HepG2 (cell line): ENCODE results near the gene CSNK1G1. TPM values are rescaled to one million over a fixed set of nuclear protein-coding genes. Genes with fewer than 3 reads are reported as not detected.

ENCODE experiments used
- CBFB ChIP-seq: sonication (generic); formaldehyde crosslinking; IDR thresholded peaks from 2 replicates; pipeline ENCODE4 v1.4.0; 2020; ENCODE audit warnings: missing genetic modification reagents
- DRAP1 ChIP-seq: IDR thresholded peaks from 2 replicates; pipeline ENCODE4 v1.6.1; 2016; ENCODE audit warnings: missing genetic modification reagents, missing compliant biosample characterization
- HMG20A ChIP-seq: IDR thresholded peaks from 2 replicates; pipeline ENCODE4 v1.6.1; 2016; ENCODE audit warnings: borderline replicate concordance
- HMGXB4 ChIP-seq, 2 experiments: sonication (generic) in 1 of 2; formaldehyde crosslinking in 1 of 2; IDR thresholded peaks; 2 replicates each; pipeline versions ENCODE4 v1.4.0 to v1.6.1; 2018 to 2020; ENCODE audit warnings: missing genetic modification reagents in 2 of 2, borderline replicate concordance in 1 of 2, low read depth in 1 of 2, mild to moderate bottlenecking in 1 of 2, missing biosample characterization in 1 of 2
- HNRNPLL ChIP-seq: fragments of 200-400 bp; formaldehyde crosslinking; IDR thresholded peaks from 2 replicates; pipeline ENCODE4 v1.6.1; 2017; ENCODE audit warnings: mild to moderate bottlenecking, low read depth, low read length; ENCODE audit not compliant: poor library complexity, severe bottlenecking
- KDM6A ChIP-seq: IDR thresholded peaks from 2 replicates; pipeline ENCODE4 v1.6.1; 2016; ENCODE audit warnings: low read depth
- MXI1 ChIP-seq: IDR thresholded peaks from 3 replicates; pipeline ENCODE4 v1.6.1; 2012; ENCODE audit warnings: low read depth, low read length, inconsistent platforms, borderline replicate concordance
- NR2F6 ChIP-seq, 2 experiments: IDR thresholded peaks; 2 replicates each; pipeline ENCODE4 v1.6.1; 2016; ENCODE audit warnings: antibody characterized with exemption in 1 of 2, mild to moderate bottlenecking in 1 of 2
- PTBP1 ChIP-seq: fragments of 200-400 bp; formaldehyde crosslinking; IDR thresholded peaks from 2 replicates; pipeline ENCODE4 v1.6.1; 2018; ENCODE audit warnings: low read length, low read depth; ENCODE audit not compliant: poor library complexity, severe bottlenecking
- RFX5 ChIP-seq: IDR thresholded peaks from 2 replicates; pipeline ENCODE4 v1.6.1; 2011; ENCODE audit warnings: low read depth, low read length, improper control_type of control experiment
- SIN3A ChIP-seq: IDR thresholded peaks from 2 replicates; pipeline ENCODE4 v1.6.1; 2011; ENCODE audit warnings: low read depth, mild to moderate bottlenecking, control low read depth, low read length, borderline replicate concordance
- SP4 ChIP-seq: sonication (generic); formaldehyde crosslinking; IDR thresholded peaks from 2 replicates; pipeline ENCODE4 v1.8.1; 2023; ENCODE audit warnings: mild to moderate bottlenecking, missing genetic modification reagents
- SRF ChIP-seq: IDR thresholded peaks from 2 replicates; pipeline ENCODE4 v1.6.1; 2011; ENCODE audit warnings: mild to moderate bottlenecking, low read depth, low read length, moderate library complexity
- SRY ChIP-seq: sonication (generic); formaldehyde crosslinking; IDR thresholded peaks from 2 replicates; pipeline ENCODE4 v1.8.0; 2022; ENCODE audit warnings: mild to moderate bottlenecking, missing genetic modification reagents
- ZBTB33 ChIP-seq: sonication (generic); formaldehyde crosslinking; IDR thresholded peaks from 2 replicates; pipeline ENCODE4 v1.4.0; 2020; ENCODE audit warnings: missing genetic modification reagents
- ZNF121 ChIP-seq: sonication (generic); formaldehyde crosslinking; IDR thresholded peaks from 2 replicates; pipeline ENCODE4 v1.5.0; 2020; ENCODE audit warnings: mild to moderate bottlenecking, missing genetic modification reagents
- ZNF138 ChIP-seq: sonication (generic); formaldehyde crosslinking; IDR thresholded peaks from 2 replicates; pipeline ENCODE4 v1.5.0; 2020; ENCODE audit warnings: mild to moderate bottlenecking, low read depth, missing genetic modification reagents
- ZNF264 ChIP-seq: sonication (generic); formaldehyde crosslinking; IDR thresholded peaks from 2 replicates; pipeline ENCODE4 v1.4.0; 2020; ENCODE audit warnings: missing genetic modification reagents
- ZNF33A ChIP-seq: sonication (generic); formaldehyde crosslinking; IDR thresholded peaks from 2 replicates; pipeline ENCODE4 v1.5.1; 2020; ENCODE audit warnings: missing genetic modification reagents, mild to moderate bottlenecking, moderate library complexity, borderline replicate concordance
- ZNF552 ChIP-seq: sonication (generic); formaldehyde crosslinking; IDR thresholded peaks from 2 replicates; pipeline ENCODE4 v1.9.0; 2022; ENCODE audit warnings: missing genetic modification reagents, mild to moderate bottlenecking, borderline replicate concordance
- ZNF674 ChIP-seq: sonication (generic); formaldehyde crosslinking; IDR thresholded peaks from 2 replicates; pipeline ENCODE4 v1.5.0; 2020; ENCODE audit warnings: low read depth, mild to moderate bottlenecking, missing genetic modification reagents
- ZNF772 ChIP-seq: sonication (generic); formaldehyde crosslinking; IDR thresholded peaks from 2 replicates; pipeline ENCODE4 v1.5.0; 2020; ENCODE audit warnings: mild to moderate bottlenecking, missing genetic modification reagents
- ZNF816 ChIP-seq: sonication (generic); formaldehyde crosslinking; IDR thresholded peaks from 2 replicates; pipeline ENCODE4 v1.8.0; 2022; ENCODE audit warnings: missing genetic modification reagents, mild to moderate bottlenecking, borderline replicate concordance
- ZUFSP ChIP-seq: sonication (generic); formaldehyde crosslinking; IDR thresholded peaks from 2 replicates; pipeline ENCODE4 v1.9.0; 2021; ENCODE audit warnings: missing genetic modification reagents, mild to moderate bottlenecking, borderline replicate concordance
- polyA plus RNA-seq, 8 experiments: library from polyadenylated mRNA; depleted of rRNA in 3 of 8; stranded (reverse) in 7 of 8; unstranded in 1 of 8; fragments of >200 nt; fragmentation: Illumina TruSeq in 4 of 8; extraction: Trizol in 4 of 8; gene quantifications; 2 replicates each; pipeline versions ENCODE4 v1.2.1 to v1.2.3, GENCODE V29; 2011 to 2016; ENCODE audit warnings: low read depth in 4 of 8, missing spikeins in 1 of 8, mixed read lengths in 1 of 8; ENCODE audit not compliant: insufficient read depth in 1 of 8
- total RNA-seq, 5 experiments: library from RNA; depleted of rRNA; stranded (reverse); fragments of >200 nt; fragmentation: Illumina TruSeq; extraction: Trizol; gene quantifications; 2 replicates each; pipeline ENCODE4 v1.2.3, GENCODE V29; 2016; ENCODE audit warnings: low read depth in 1 of 5

CSNK1G1 gene
- total and polyA plus RNA-seq, 2 of the 13 experiments (the other 11 are each of a cell fraction or from before 2014, with no cell fraction given), result 8.5 to 12.6 TPM

GRCh38 chr15:64153480-64154367, 202.2 kb downstream of the CSNK1G1 start (continued):
- peak; percentile 73; the same call in 1 of the 2 replicates for TF ChIP-seq ZNF772 (CRISPR knock-in tag)
- no peak for TF ChIP-seq ZNF138 (CRISPR knock-in tag)
- TF ChIP-seq ZNF264 (CRISPR knock-in tag), result no peak
- no peak for TF ChIP-seq ZNF33A
- no peak for TF ChIP-seq ZNF674 (CRISPR knock-in tag)
- peak; percentile 27 for TF ChIP-seq HNRNPLL
- TF ChIP-seq SP4 (CRISPR knock-in tag), result peak; percentile 62
- 0 out of 2 replicates have a peak, but pooled peaks have one; percentile 27 for TF ChIP-seq ZNF552
- no peak for TF ChIP-seq NR2F6 (IDR thresholded peaks at IDR 0.05)
- TF ChIP-seq NR2F6 (CRISPR knock-in tag; IDR thresholded peaks at IDR 0.05), result peak; percentile 18; the same call in 1 of the 2 replicates
- TF ChIP-seq RFX5, result peak; percentile 74
- peak; percentile 68 for TF ChIP-seq ZBTB33
- TF ChIP-seq KDM6A (CRISPR knock-in tag), result no peak
- TF ChIP-seq SRY (CRISPR knock-in tag), result no peak
- peak; percentile 74; the same call in 1 of the 2 replicates for TF ChIP-seq ZNF121 (CRISPR knock-in tag)
- TF ChIP-seq HMG20A, result no peak
- TF ChIP-seq CBFB (CRISPR knock-in tag), result no peak
- TF ChIP-seq PTBP1, result peak; percentile 80
- TF ChIP-seq ZNF816 (CRISPR knock-in tag), result no peak
- TF ChIP-seq MXI1, result peak; percentile 10; the same call in 1 of the 3 replicates
- TF ChIP-seq DRAP1, result no peak
- TF ChIP-seq ZUFSP (CRISPR knock-in tag), result no peak
- no peak for TF ChIP-seq SIN3A
- no peak for TF ChIP-seq SRF
- peak; percentile 67 to 86 for TF ChIP-seq HMGXB4 (CRISPR knock-in tag; IDR thresholded peaks at IDR 0.05; ENCODE audit: borderline replicate concordance in 1 of 2, low read depth in 1 of 2)
